Progenitor cell of endocrine pancreas (in vitro differentiated cells): ENCODE data around the gene GSG1L. TPM values are rescaled to one million over a fixed set of nuclear protein-coding genes. Genes with fewer than 3 reads are reported as not detected.

Source experiments
- DNase-seq: peaks from one replicate; pipeline ENCODE4 v3.0.0; 2021; ENCODE audit warnings: low spot score; ENCODE audit not compliant: unreplicated experiment
- H3K27ac Mint-ChIP-seq: 2 replicates; pipeline ENCODE4 v1.8.0; 2021; ENCODE audit warnings: mild to moderate bottlenecking, moderate library complexity, mixed read lengths
- H3K27me3 Mint-ChIP-seq: 2 replicates; pipeline ENCODE4 v1.8.0; 2021; ENCODE audit warnings: mixed read lengths
- H3K36me3 Mint-ChIP-seq: 2 replicates; pipeline ENCODE4 v1.8.0; 2022; ENCODE audit warnings: mixed read lengths; ENCODE audit not compliant: insufficient read depth
- H3K4me1 Mint-ChIP-seq: 2 replicates; pipeline ENCODE4 v1.8.0; 2021; ENCODE audit warnings: low read depth, mixed read lengths
- H3K4me3 Mint-ChIP-seq: 2 replicates; pipeline ENCODE4 v1.8.0; 2021; ENCODE audit warnings: low read depth, mild to moderate bottlenecking, moderate library complexity, mixed read lengths
- H3K9me3 Mint-ChIP-seq: 2 replicates; pipeline ENCODE4 v1.8.0; 2021; ENCODE audit warnings: low read depth, mixed read lengths
- total RNA-seq: library from RNA; stranded (reverse); gene quantifications from 2 replicates; pipeline ENCODE4 v1.2.1, GENCODE V29; 2021
- TF ChIP-seq, protein P1 (sequence below): fragments of 200-600 bp; sonication (generic); IDR thresholded peaks from one replicate; pipeline ENCODE4 v1.5.0; 2021; ENCODE audit warnings: antibody characterized with exemption, mild to moderate bottlenecking; ENCODE audit not compliant: unreplicated experiment

Gene GSG1L
- total RNA-seq, 1 donor from 2014 or later, result 0.17 TPM

GRCh38 chr16:27822529-27822928, 241.0 kb downstream of the GSG1L start:
- no peak for DNase-seq
- peaks cover 10% of the 10 kb centered on the region for H3K4me1 Mint-ChIP-seq
- peak overlapping the region; percentile 97 for H3K27ac Mint-ChIP-seq
- peaks cover 21% of the 10 kb centered on the region for H3K27me3 Mint-ChIP-seq
- no peaks in the 10 kb centered on the region for H3K36me3 Mint-ChIP-seq
- peak overlapping the region; percentile 24 for H3K4me3 Mint-ChIP-seq
- TF ChIP-seq, protein P1, sequence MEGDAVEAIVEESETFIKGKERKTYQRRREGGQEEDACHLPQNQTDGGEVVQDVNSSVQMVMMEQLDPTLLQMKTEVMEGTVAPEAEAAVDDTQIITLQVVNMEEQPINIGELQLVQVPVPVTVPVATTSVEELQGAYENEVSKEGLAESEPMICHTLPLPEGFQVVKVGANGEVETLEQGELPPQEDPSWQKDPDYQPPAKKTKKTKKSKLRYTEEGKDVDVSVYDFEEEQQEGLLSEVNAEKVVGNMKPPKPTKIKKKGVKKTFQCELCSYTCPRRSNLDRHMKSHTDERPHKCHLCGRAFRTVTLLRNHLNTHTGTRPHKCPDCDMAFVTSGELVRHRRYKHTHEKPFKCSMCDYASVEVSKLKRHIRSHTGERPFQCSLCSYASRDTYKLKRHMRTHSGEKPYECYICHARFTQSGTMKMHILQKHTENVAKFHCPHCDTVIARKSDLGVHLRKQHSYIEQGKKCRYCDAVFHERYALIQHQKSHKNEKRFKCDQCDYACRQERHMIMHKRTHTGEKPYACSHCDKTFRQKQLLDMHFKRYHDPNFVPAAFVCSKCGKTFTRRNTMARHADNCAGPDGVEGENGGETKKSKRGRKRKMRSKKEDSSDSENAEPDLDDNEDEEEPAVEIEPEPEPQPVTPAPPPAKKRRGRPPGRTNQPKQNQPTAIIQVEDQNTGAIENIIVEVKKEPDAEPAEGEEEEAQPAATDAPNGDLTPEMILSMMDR, result no peak
- H3K9me3 Mint-ChIP-seq, result no peaks in the 10 kb centered on the region

GRCh38 chr16:27820646-27821345, 242.7 kb downstream of the GSG1L start:
- H3K27me3 Mint-ChIP-seq, result peaks cover 25% of the 10 kb centered on the region
- no peak overlapping the region for H3K27ac Mint-ChIP-seq
- DNase-seq, result no peak
- no peaks in the 10 kb centered on the region for H3K9me3 Mint-ChIP-seq
- TF ChIP-seq, protein P1, result no peak
- no peak overlapping the region for H3K4me3 Mint-ChIP-seq
- peaks cover 10% of the 10 kb centered on the region for H3K4me1 Mint-ChIP-seq
- H3K36me3 Mint-ChIP-seq, result no peaks in the 10 kb centered on the region

- Mint-ChIP-seq H3K36me3 (no peaks in the 10 kb centered on the region), H3K9me3 (no peaks in the 10 kb centered on the region), H3K27me3 (peaks cover 25% of the 10 kb centered on the region), H3K4me1 (peaks cover 10% of the 10 kb centered on the region), H3K27ac (peak overlapping the region; percentile 3), H3K4me3 (no peak overlapping the region)
- TF ChIP-seq, protein P1, result no peak
- no peak for DNase-seq
Observed at GRCh38 chr16:27819881-27820610, 243.5 kb downstream of the GSG1L start.

DNA sequence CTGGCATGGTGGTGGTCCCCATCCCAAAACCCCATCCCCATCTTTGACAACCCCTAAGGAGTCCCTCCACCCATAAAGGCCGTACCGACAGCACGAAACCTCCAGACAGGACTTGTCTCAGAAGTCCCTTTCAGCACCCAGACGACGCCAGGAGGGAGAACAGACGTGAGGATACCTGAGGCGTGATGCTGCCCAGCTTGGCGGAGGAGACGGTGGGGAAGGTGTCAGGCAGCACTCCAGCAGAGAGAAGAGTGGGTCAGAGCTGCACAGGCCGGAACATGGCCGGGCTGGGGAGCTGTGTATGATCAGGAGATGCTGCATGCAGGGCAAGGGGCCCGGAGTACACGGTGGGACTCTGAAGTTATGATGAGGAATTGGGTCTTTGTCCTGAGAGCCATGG, 244.2 kb downstream of the GSG1L start:
- no peak for DNase-seq
- Mint-ChIP-seq H3K4me1 (peaks cover 10% of the 10 kb centered on the region), H3K4me3 (no peak overlapping the region), H3K36me3 (no peaks in the 10 kb centered on the region), H3K27ac (peak overlapping the region; percentile 3), H3K9me3 (no peaks in the 10 kb centered on the region), H3K27me3 (peaks cover 25% of the 10 kb centered on the region)
- TF ChIP-seq, protein P1, result no peak

DNA sequence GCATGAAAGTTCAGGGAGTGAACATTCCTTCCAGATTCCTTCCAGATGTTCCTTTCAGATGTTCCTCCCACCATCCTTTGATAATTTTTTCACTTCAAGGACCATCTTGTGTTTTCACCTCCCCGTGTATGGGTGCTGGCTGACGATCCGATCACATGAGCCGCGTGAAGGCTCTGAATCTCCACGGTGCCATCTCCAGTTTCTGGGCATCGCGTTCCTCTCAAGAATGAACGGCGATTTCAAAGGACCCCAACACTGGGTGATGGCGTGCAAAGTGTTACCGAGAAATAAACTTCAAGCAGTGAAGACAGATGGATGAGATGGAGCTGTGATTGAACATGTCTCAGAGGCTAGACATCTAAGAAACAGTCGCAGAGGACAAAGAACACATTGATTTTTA, 245.3 kb downstream of the GSG1L start:
- no peaks in the 10 kb centered on the region for H3K9me3 Mint-ChIP-seq
- H3K27me3 Mint-ChIP-seq, result peaks cover 25% of the 10 kb centered on the region
- DNase-seq, result no peak

More for the DNA sequence above, 245.3 kb downstream of the GSG1L start:
- TF ChIP-seq, protein P1, result no peak
- Mint-ChIP-seq H3K4me3 (no peak overlapping the region), H3K4me1 (peaks cover 9% of the 10 kb centered on the region), H3K27ac (no peak overlapping the region), H3K36me3 (no peaks in the 10 kb centered on the region)
